Measurements from ENCODE around the gene BMPR1A. TPM values are rescaled to one million over a fixed set of nuclear protein-coding genes. Genes with fewer than 3 reads are reported as not detected.

The BMPR1A gene
- total RNA-seq, 1 experiment from 2014 or later: 42.6 TPM

DNA sequence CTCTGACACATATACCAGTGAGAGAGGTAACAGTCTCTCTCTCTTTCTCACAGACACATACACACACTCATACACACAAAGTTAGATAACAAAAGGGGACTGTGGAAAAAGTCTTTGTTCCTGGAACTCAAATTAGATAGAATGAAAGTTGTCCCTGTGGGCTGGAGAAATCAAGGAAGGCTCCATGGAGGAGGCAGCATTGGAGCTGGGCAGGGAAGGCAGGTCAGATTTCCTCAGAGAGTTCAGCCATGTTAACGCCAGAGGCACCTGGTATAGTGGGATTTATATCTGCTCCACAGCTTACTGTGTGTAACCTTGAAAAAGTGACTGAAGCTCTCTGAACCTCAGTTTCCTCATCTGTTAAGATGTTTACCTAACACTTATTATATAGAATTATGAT lies 49.4 kb upstream of the BMPR1A start:
- ChIA-PET POLR2A (interaction anchor here (0.5 kb wide), 1 partner anchor 159 kb away, joined by 5 read pairs; no protein-coding TSS in a partner anchor), CTCF (no interaction called here)

More for the DNA sequence above, 49.4 kb upstream of the BMPR1A start:
- Histone ChIP-seq H4K20me1 (ENCODE audit: insufficient read depth) (no peaks in the 10 kb centered on the region), H3K9me2 (ENCODE audit: insufficient read depth) (no peaks in the 10 kb centered on the region), H3K79me2 (ENCODE audit: insufficient read depth, low read length) (no peaks in the 10 kb centered on the region), H2AFZ (ENCODE audit: low read depth, low read length, poor library complexity, severe bottlenecking) (no peak overlapping the region), H3K9me3 (ENCODE audit: control insufficient read depth in 1 of 2, insufficient read depth in 1 of 2, low read depth in 1 of 2, low read length in 2 of 2) (no peaks in the 10 kb centered on the region), H3K4me3 (replicated peaks in 1 of 2; ENCODE audit: low read depth in 1 of 2, low read length in 2 of 2) (no peak overlapping the region), H3K4me2 (ENCODE audit: low read length) (no peak overlapping the region), H3K27ac (ENCODE audit: low read depth, low read length) (no peak overlapping the region), H3K27me3 (ENCODE audit: insufficient read depth, low read length) (no peaks in the 10 kb centered on the region), H3K4me1 (ENCODE audit: control insufficient read depth in 1 of 2, insufficient read depth in 2 of 2, low read length in 2 of 2) (peaks cover 3 to 12% of the 10 kb centered on the region in 2 experiments; a peak in 2 of 4 replicates), H3K36me3 (ENCODE audit: control insufficient read depth in 1 of 2, insufficient read depth in 2 of 2, low read length in 2 of 2) (no peaks in the 10 kb centered on the region), H3K9ac (ENCODE audit: low read length) (no peak overlapping the region)
- RAD21 ChIA-PET (ENCODE audit: low non-redundant PET in 1 of 2, low total read pairs in 2 of 2, uncharacterized antibody in 2 of 2, unreplicated experiment in 2 of 2): no interaction called here
- DNase-seq (ENCODE audit: low read depth, low spot score): no peak
- ATAC-seq: no peak
- TF ChIP-seq POLR2A (IDR thresholded peaks at IDR 0.05; ENCODE audit: borderline replicate concordance, extremely low read depth, insufficient read depth, insufficient read length) (no peak), CBX3 (IDR thresholded peaks at IDR 0.05; ENCODE audit: low read depth) (no peak), EZH2 (IDR thresholded peaks at IDR 0.05) (no peak), JUND (IDR thresholded peaks at IDR 0.05) (no peak), FOSL1 (IDR thresholded peaks at IDR 0.05; ENCODE audit: low read depth) (no peak), TCF7L2 (IDR thresholded peaks at IDR 0.05; ENCODE audit: borderline replicate concordance, extremely low read depth, insufficient read depth, insufficient read length) (no peak), EGR1 (IDR thresholded peaks at IDR 0.05; ENCODE audit: low read depth) (no peak), SIN3A (IDR thresholded peaks at IDR 0.05; ENCODE audit: low read depth) (no peak), ELF1 (IDR thresholded peaks at IDR 0.05; ENCODE audit: borderline replicate concordance, low read depth) (no peak), RAD21 (IDR thresholded peaks at IDR 0.05; ENCODE audit: low read depth) (no peak), EZH2phosphoT487 (IDR thresholded peaks at IDR 0.05; ENCODE audit: borderline replicate concordance) (no peak), ZFX (IDR thresholded peaks at IDR 0.05) (no peak), ZNF274 (IDR thresholded peaks at IDR 0.05; ENCODE audit: low read depth, low read length) (no peak), SRF (IDR thresholded peaks at IDR 0.05; ENCODE audit: low read depth) (no peak), CEBPB (IDR thresholded peaks at IDR 0.05; ENCODE audit: low read depth) (no peak), SP1 (IDR thresholded peaks at IDR 0.05; ENCODE audit: low read depth) (no peak)
- TF ChIP-seq, protein P1, sequence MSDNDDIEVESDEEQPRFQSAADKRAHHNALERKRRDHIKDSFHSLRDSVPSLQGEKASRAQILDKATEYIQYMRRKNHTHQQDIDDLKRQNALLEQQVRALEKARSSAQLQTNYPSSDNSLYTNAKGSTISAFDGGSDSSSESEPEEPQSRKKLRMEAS (IDR thresholded peaks at IDR 0.05): no peak
- TF ChIP-seq, protein P2, sequence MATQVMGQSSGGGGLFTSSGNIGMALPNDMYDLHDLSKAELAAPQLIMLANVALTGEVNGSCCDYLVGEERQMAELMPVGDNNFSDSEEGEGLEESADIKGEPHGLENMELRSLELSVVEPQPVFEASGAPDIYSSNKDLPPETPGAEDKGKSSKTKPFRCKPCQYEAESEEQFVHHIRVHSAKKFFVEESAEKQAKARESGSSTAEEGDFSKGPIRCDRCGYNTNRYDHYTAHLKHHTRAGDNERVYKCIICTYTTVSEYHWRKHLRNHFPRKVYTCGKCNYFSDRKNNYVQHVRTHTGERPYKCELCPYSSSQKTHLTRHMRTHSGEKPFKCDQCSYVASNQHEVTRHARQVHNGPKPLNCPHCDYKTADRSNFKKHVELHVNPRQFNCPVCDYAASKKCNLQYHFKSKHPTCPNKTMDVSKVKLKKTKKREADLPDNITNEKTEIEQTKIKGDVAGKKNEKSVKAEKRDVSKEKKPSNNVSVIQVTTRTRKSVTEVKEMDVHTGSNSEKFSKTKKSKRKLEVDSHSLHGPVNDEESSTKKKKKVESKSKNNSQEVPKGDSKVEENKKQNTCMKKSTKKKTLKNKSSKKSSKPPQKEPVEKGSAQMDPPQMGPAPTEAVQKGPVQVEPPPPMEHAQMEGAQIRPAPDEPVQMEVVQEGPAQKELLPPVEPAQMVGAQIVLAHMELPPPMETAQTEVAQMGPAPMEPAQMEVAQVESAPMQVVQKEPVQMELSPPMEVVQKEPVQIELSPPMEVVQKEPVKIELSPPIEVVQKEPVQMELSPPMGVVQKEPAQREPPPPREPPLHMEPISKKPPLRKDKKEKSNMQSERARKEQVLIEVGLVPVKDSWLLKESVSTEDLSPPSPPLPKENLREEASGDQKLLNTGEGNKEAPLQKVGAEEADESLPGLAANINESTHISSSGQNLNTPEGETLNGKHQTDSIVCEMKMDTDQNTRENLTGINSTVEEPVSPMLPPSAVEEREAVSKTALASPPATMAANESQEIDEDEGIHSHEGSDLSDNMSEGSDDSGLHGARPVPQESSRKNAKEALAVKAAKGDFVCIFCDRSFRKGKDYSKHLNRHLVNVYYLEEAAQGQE (IDR thresholded peaks at IDR 0.05; ENCODE audit: low read depth): no peak
- TF ChIP-seq, protein P3, sequence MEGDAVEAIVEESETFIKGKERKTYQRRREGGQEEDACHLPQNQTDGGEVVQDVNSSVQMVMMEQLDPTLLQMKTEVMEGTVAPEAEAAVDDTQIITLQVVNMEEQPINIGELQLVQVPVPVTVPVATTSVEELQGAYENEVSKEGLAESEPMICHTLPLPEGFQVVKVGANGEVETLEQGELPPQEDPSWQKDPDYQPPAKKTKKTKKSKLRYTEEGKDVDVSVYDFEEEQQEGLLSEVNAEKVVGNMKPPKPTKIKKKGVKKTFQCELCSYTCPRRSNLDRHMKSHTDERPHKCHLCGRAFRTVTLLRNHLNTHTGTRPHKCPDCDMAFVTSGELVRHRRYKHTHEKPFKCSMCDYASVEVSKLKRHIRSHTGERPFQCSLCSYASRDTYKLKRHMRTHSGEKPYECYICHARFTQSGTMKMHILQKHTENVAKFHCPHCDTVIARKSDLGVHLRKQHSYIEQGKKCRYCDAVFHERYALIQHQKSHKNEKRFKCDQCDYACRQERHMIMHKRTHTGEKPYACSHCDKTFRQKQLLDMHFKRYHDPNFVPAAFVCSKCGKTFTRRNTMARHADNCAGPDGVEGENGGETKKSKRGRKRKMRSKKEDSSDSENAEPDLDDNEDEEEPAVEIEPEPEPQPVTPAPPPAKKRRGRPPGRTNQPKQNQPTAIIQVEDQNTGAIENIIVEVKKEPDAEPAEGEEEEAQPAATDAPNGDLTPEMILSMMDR (IDR thresholded peaks at IDR 0.05 in 2 of 3, conservative IDR thresholded peaks at IDR 0.05 in 1 of 3; ENCODE audit: borderline replicate concordance in 1 of 3, insufficient read depth in 1 of 3, low read depth in 2 of 3, low read length in 2 of 3): no peak
- TF ChIP-seq, protein P4, sequence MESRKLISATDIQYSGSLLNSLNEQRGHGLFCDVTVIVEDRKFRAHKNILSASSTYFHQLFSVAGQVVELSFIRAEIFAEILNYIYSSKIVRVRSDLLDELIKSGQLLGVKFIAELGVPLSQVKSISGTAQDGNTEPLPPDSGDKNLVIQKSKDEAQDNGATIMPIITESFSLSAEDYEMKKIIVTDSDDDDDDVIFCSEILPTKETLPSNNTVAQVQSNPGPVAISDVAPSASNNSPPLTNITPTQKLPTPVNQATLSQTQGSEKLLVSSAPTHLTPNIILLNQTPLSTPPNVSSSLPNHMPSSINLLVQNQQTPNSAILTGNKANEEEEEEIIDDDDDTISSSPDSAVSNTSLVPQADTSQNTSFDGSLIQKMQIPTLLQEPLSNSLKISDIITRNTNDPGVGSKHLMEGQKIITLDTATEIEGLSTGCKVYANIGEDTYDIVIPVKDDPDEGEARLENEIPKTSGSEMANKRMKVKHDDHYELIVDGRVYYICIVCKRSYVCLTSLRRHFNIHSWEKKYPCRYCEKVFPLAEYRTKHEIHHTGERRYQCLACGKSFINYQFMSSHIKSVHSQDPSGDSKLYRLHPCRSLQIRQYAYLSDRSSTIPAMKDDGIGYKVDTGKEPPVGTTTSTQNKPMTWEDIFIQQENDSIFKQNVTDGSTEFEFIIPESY (IDR thresholded peaks at IDR 0.05; ENCODE audit: extremely low read depth, insufficient replicate concordance, low read length): no peak
- intact Hi-C loops (cut with micrococcal nuclease): no loop called here
- BruUV-seq (replicated peaks): no TSS peak
